ENCODE measurements around the gene UBE2H.

DNA sequence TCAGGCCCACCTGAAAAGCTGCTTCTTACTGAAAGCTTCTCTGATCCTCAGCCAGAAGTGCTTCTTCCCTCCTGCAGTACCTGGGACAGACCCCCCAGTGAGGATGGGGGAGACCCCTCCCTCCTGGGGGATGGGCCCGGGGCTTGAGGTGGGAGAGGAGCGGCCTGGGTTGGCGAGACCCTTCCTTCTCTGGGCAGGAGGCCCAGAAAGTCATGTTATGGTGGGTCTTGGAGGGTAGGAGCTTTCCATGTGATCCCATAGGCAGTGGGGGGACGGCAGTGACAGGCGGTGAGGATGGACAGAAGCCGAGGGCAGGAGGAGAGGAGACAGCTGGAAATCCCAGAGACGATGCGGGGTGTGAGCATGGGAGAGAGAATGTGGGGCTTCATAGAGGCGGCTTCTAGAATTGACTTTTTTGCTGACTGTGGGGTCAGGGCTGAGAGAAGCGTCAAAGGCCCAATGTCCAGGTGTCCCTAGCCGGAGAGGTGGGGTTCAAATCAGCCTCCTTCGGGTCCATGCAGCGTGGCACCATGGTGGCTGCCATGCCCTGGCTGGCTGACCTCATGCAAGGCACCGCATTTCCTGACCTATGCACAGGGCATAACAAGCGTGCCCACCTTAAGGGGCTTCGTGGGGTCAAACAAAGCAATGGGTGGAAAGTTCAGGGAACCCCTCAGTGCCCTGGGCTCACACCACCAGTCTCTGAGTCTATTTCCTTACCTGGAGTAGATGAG is 154.0 kb downstream of the UBE2H start:
- TF ChIP-seq CTCF (optimal IDR thresholded peaks at IDR 0.05 in 1 of 3, IDR thresholded peaks at IDR 0.05 in 1 of 3, conservative IDR thresholded peaks at IDR 0.05 in 1 of 3; ENCODE audit: extremely low read depth in 1 of 3, insufficient read depth in 2 of 3, low read length in 3 of 3) (no peak), EZH2 (IDR thresholded peaks at IDR 0.05; ENCODE audit: low read length) (no peak)
